Smooth muscle cell (in vitro differentiated cells): ENCODE measurements around the gene KIAA0513. TPM values are rescaled to one million over a fixed set of nuclear protein-coding genes. Genes with fewer than 3 reads are reported as not detected.

ENCODE experiments used
- DNase-seq: peaks from one replicate; lab custom pipeline; 2025; ENCODE audit not compliant: unreplicated experiment; lab: John Stamatoyannopoulos, UW
- H2AFZ ChIP-seq: fragments of 200-600 bp; sonication (generic); 2 replicates; pipeline ENCODE4 v1.6.0; 2016; ENCODE audit warnings: antibody characterized with exemption, low read depth, mild to moderate bottlenecking
- H3F3A ChIP-seq: fragments of 200-600 bp; sonication (generic); 2 replicates; pipeline ENCODE4 v1.6.0; 2017; ENCODE audit warnings: antibody characterized with exemption, low read depth
- H3K27ac ChIP-seq: fragments of 200-600 bp; sonication (generic); 2 replicates; pipeline ENCODE4 v1.5.1; 2016; ENCODE audit warnings: low read depth, mild to moderate bottlenecking
- H3K27me3 ChIP-seq: fragments of 200-600 bp; sonication (generic); 2 replicates; pipeline ENCODE4 v1.6.1; 2016; ENCODE audit warnings: low read depth, mild to moderate bottlenecking
- H3K36me3 ChIP-seq: fragments of 200-600 bp; sonication (generic); 2 replicates; pipeline ENCODE4 v1.5.1; 2016; ENCODE audit warnings: low read depth
- H3K4me1 ChIP-seq: fragments of 200-600 bp; sonication (generic); 2 replicates; pipeline ENCODE4 v1.5.1; 2016; ENCODE audit warnings: low read depth
- H3K4me2 ChIP-seq: fragments of 200-600 bp; sonication (generic); 2 replicates; pipeline ENCODE4 v1.6.0; 2016; ENCODE audit warnings: mild to moderate bottlenecking
- H3K4me3 ChIP-seq: fragments of 200-600 bp; sonication (generic); 2 replicates; pipeline ENCODE4 v1.5.1; 2016; ENCODE audit warnings: mild to moderate bottlenecking
- H3K79me2 ChIP-seq: fragments of 200-600 bp; sonication (generic); 2 replicates; pipeline ENCODE4 v1.6.0; 2016; ENCODE audit warnings: low read depth, mild to moderate bottlenecking
- H3K9ac ChIP-seq: fragments of 200-600 bp; sonication (generic); 2 replicates; pipeline ENCODE4 v1.6.0; 2016; ENCODE audit warnings: low read depth
- H3K9me3 ChIP-seq: fragments of 200-600 bp; sonication (generic); replicated peaks from 2 replicates; pipeline ENCODE4 v1.5.1; 2016; ENCODE audit warnings: low read depth
- H4K20me1 ChIP-seq: fragments of 200-600 bp; sonication (generic); 2 replicates; pipeline ENCODE4 v1.6.0; 2016; ENCODE audit warnings: low read depth
- CTCF ChIP-seq: fragments of 200-600 bp; sonication (generic); IDR thresholded peaks from 2 replicates; pipeline ENCODE4 v1.5.1; 2017; ENCODE audit warnings: borderline replicate concordance, mild to moderate bottlenecking, antibody characterized with exemption; ENCODE audit not compliant: insufficient read depth, poor library complexity, severe bottlenecking
- WGBS: methylation state at CpG from one replicate; pipeline ENCODE4 v1.1.7; 2016; ENCODE audit warnings: low lambda C conversion rate; 5-methylcytosine and 5-hydroxymethylcytosine counted together
- polyA plus RNA-seq: library from polyadenylated mRNA; unstranded; fragments of >200 nt; fragmentation: Nextera tagmentation; extraction: Ambion mirVana; gene quantifications from 2 replicates; pipeline ENCODE4 v1.2.1, GENCODE V29; 2016
- total RNA-seq: library from RNA; depleted of rRNA; stranded (reverse); fragments of >200 nt; gene quantifications from 2 replicates; pipeline ENCODE4 v1.2.3, GENCODE V29; 2014

KIAA0513 gene
- total and polyA plus RNA-seq, 2 experiments from 2014 or later = 3.2 to 3.3 TPM

- Histone ChIP-seq H3F3A (peaks cover 5% of the 10 kb centered on the region), H3K79me2 (no peaks in the 10 kb centered on the region), H3K9ac (no peak overlapping the region), H3K36me3 (no peaks in the 10 kb centered on the region), H3K27ac (no peak overlapping the region), H3K27me3 (no peaks in the 10 kb centered on the region), H4K20me1 (peaks cover 10% of the 10 kb centered on the region), H3K4me1 (peaks cover 5% of the 10 kb centered on the region), H3K4me2 (no peak overlapping the region), H3K4me3 (no peak overlapping the region), H3K9me3 (no peaks in the 10 kb centered on the region), H2AFZ (no peak overlapping the region)
- 68% methylated on average over 17 of the region's 17 CpGs for WGBS
- no peak for DNase-seq
- TF ChIP-seq CTCF = no peak
Observed at GRCh38 chr16:85033171-85033570, 5.6 kb downstream of the KIAA0513 start.

- DNase-seq = no peak
- no peak overlapping the region for H3K9ac ChIP-seq
- no peaks in the 10 kb centered on the region for H3F3A ChIP-seq
- no peaks in the 10 kb centered on the region for H3K36me3 ChIP-seq
- peaks cover 4% of the 10 kb centered on the region for H4K20me1 ChIP-seq
- no peak for TF ChIP-seq CTCF
- H3K27me3 ChIP-seq = no peaks in the 10 kb centered on the region
- no peaks in the 10 kb centered on the region for H3K4me1 ChIP-seq
- no peak overlapping the region for H2AFZ ChIP-seq
- no peak overlapping the region for H3K4me2 ChIP-seq
- H3K4me3 ChIP-seq = no peak overlapping the region
- no peak overlapping the region for H3K27ac ChIP-seq
- 91% methylated on average over 16 of the region's 18 CpGs for WGBS
- no peaks in the 10 kb centered on the region for H3K79me2 ChIP-seq
- H3K9me3 ChIP-seq = no peaks in the 10 kb centered on the region
Observed at GRCh38 chr16:85034591-85035433, 7.2 kb downstream of the KIAA0513 start.

- Histone ChIP-seq H2AFZ (no peak overlapping the region), H3K4me1 (no peaks in the 10 kb centered on the region), H3K27ac (peak overlapping the region; percentile 39), H3F3A (no peaks in the 10 kb centered on the region), H3K79me2 (no peaks in the 10 kb centered on the region), H3K27me3 (no peaks in the 10 kb centered on the region), H3K4me2 (no peak overlapping the region), H3K9ac (no peak overlapping the region), H4K20me1 (peaks cover 4% of the 10 kb centered on the region), H3K36me3 (no peaks in the 10 kb centered on the region), H3K9me3 (no peaks in the 10 kb centered on the region), H3K4me3 (no peak overlapping the region)
- no peak for DNase-seq
- no peak for TF ChIP-seq CTCF
- 95% methylated on average over 15 of the region's 15 CpGs for WGBS
Observed at GRCh38 chr16:85036236-85037049, 8.8 kb downstream of the KIAA0513 start.
